NCI-H2171 treated with DMSO at 0.1 percent for 48 hours (cell line): Measurements from ENCODE around the gene MYO1D.
"Not testable (repeated sequence)": the region's sequence is repeated elsewhere in the genome, so short reads cannot be mapped to it uniquely, and the experiment has no call there.

ENCODE experiments used
- DNase-seq: peaks from one replicate; lab custom pipeline; 2025; lab: John Stamatoyannopoulos, UW

MYO1D gene

GRCh38 chr17:32673964-32674363 is 203.0 kb downstream of the MYO1D start:
- DNase-seq = no peak

GRCh38 chr17:32672711-32673110 is 204.2 kb downstream of the MYO1D start:
- no peak for DNase-seq

GRCh38 chr17:32671896-32672295 is 205.0 kb downstream of the MYO1D start:
- no peak for DNase-seq

- DNase-seq = no peak
Observed at GRCh38 chr17:32664936-32665583, 211.9 kb downstream of the MYO1D start.

- no peak for DNase-seq
Observed at GRCh38 chr17:32660496-32660985, 216.4 kb downstream of the MYO1D start.

GRCh38 chr17:32659419-32659842 is 217.5 kb downstream of the MYO1D start:
- DNase-seq = peak; percentile 63

- DNase-seq = no peak
Observed at GRCh38 chr17:32658470-32659418, 218.2 kb downstream of the MYO1D start.

- no peak for DNase-seq
Observed at GRCh38 chr17:32656886-32657285, 220.0 kb downstream of the MYO1D start.

- no peak for DNase-seq
Observed at GRCh38 chr17:32654324-32654723, 222.6 kb downstream of the MYO1D start.

- no peak for DNase-seq
Observed at GRCh38 chr17:32651084-32651483, 225.8 kb downstream of the MYO1D start.

- no peak for DNase-seq
Observed at GRCh38 chr17:32648450-32648849, 228.5 kb downstream of the MYO1D start.

GRCh38 chr17:32646941-32647340 is 230.0 kb downstream of the MYO1D start:
- DNase-seq = no peak

GRCh38 chr17:32641514-32641913 is 235.4 kb downstream of the MYO1D start:
- DNase-seq = not testable (repeated sequence)

- no peak for DNase-seq
Observed at GRCh38 chr17:32636598-32637218, 240.2 kb downstream of the MYO1D start.

GRCh38 chr17:32634167-32634566 is 242.8 kb downstream of the MYO1D start:
- no peak for DNase-seq

GRCh38 chr17:32631341-32632096 is 245.4 kb downstream of the MYO1D start:
- DNase-seq = no peak

GRCh38 chr17:32629563-32630190 is 247.2 kb downstream of the MYO1D start:
- DNase-seq = no peak

GRCh38 chr17:32628271-32629044 is 248.5 kb downstream of the MYO1D start:
- DNase-seq = no peak

- DNase-seq = peak; percentile 94
Observed at GRCh38 chr17:32627239-32627996, 249.5 kb downstream of the MYO1D start.

- DNase-seq = peak; percentile 82
Observed at GRCh38 chr17:32626379-32626791, 250.5 kb downstream of the MYO1D start.
